GM18873 (cell line): ENCODE measurements around the gene NRROS.

Source experiments
- ATAC-seq: cut with Tn5 transposase; IDR thresholded peaks from one replicate; pipeline ENCODE4 v1.9.1; 2021; ENCODE audit warnings: mild to moderate bottlenecking, moderate library complexity, moderate number of reproducible peaks; ENCODE audit not compliant: unreplicated experiment, low FRiP score

NRROS gene

DNA sequence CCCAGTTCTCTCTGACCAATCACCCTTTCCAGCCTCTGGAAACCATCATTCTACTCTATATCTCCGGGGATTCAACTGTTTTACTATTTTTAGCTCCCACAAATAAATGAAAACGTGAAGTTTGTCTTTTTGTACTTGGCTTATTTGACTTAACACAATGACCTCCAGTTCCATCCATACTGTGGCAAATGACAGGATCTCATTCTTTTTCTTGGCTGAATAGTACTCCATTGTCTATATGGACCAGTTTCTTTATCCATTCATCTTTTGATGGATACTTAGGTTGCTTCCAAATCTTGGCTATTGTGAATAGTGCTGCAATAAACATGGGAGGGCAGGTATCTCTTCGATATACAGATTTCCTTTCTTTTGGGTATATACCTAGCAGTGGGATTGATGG, 34.1 kb downstream of the NRROS start:
- ATAC-seq: no peak

DNA sequence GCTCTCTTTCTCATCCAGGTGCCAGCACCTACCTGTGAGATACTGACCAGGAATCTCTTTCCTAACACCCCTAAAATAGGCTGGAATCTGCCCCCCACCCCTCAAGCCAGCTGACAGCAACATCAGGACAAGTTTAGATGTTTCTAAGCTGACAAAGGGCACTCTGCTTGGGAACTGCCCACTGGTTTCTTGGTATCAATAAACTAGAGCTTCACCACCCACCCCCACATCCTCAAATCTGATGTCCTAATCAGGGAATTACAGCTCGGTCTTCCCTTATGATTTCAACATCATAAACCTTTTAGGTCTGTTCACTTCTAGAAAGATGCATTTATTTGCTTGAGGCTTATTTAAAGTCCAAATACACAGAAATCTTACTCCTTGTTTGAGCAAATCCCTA, 37.9 kb downstream of the NRROS start:
- no peak for ATAC-seq

DNA sequence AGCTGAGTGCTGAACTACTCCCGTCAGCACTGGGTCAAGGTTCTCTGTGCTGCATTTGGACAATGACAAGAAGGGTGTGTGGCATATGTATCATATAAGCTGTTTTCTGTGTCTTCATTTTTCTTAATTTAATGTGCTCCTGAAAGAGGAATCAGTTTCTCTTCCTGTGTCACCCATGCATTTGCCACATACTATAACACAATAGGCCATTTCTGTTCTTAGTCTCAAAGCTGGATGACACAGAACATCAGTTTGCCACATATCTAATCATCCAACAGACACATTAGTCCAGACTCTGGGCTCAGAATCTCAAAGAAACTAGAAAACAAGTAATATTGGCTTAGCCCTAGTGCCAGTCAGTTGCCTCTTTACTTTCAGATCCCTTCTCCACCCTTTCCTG, 38.4 kb downstream of the NRROS start:
- ATAC-seq: no peak

DNA sequence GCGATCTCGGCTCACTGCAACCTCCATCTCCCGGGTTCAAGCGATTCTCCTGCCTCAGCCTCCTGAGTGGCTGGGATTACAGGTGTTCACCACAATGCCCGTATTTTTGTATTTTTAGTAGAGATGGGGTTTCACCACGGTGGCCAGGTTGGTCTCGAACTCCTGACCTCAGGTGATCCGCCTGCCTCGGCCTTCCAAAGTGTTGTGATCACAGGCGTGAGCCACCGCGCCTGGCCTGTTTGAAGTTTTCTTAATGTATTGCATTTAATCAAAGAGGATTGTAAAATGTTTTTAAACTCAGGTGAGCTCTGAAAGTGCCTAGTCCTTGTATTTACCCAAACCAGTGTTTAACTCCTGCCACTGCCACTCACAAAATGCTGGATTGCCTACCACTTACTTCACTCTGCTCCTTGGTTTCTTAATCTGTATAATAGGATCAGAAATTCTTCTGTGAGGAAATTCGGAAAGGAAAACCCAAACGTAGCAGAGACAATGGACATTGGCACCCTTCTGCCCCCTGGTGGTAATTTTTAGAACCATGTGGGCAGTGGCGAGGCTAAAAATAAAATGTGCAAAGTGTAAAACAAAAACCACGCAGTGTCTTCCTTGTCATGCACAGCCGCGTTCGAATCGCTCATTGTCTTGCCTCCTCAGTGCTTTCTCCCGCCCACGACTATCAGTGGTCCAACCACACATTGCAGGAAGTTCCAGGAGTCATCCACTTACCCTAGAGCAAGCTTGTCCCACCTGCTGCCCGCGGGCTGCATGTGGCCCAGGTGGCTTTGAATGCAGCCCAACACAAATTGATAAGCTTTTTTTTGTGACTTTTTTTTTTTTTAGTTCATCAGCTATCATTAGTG, 45.3 kb downstream of the NRROS start:
- peak; percentile 69 for ATAC-seq

DNA sequence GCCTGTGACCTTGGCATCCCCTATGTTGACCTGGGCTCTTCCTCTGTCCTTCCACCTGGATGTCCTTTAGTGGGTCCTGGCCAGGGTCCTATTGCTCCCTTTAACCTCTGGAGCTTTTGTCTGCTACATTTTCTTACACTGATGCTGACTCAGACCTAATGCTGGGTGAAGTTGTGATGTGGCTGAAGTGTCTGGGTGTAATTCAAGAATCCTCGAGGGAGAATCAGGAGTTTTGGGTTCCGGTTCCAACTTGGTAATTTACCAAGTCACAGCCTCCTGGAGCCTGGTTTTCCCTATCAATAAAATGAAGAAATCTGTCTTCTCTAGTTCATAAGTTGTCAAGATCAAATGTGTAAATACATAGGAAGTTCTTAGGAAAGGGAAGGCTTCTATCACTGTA, 46.9 kb downstream of the NRROS start:
- ATAC-seq: no peak

DNA sequence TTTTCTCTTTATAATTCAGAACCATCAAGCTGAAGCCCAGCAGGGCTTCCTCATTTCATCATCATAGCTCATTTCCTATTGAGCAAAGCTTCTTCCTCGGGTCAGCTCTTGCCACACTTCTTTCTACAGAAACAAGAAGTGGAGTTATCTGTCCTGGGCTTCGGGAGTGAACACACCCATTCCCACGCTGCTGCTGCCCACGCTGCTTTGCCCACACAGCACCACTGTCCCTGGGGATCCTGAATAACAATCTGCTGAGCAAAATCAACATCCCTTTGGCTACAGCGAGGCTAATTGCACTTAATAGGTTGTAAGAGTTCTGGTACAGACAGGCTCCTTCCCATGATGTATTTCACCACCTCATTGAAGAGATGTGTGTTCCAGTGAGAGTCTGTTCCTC, 48.9 kb downstream of the NRROS start:
- ATAC-seq: no peak

DNA sequence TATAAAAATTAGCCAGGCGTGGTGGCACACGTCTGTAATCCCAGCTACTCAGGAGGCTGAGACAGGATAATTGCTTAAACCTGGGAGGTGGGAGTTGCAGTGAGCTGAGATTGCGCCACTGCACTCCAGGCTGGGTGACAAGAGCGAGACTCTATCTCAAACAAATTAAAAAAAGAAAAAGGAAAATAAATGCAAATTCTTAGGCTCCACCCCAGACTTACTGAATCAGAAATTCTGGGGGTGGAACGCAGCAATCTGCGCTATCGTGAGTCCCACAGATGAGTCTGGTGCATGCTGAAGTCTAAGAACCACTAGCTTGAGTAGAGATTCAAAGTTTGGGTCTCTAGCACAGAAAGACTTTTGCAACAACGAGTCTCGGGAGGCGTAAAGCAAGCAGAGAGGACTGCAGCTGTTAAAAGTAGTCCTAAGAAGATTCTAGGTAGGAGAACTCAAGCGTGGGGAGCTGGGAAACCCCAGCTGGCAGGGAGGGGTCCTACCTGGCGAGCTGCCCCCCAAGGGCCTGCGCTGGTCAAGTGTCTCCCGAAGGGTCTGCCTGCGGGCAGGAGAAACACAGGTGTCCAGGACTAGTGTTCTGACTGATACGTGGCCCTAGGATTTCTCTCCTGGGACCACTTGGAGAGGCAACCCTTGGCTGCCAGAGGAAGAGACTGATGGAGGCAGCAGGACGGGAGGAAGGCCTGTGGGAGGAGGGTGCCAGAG, 50.6 kb downstream of the NRROS start:
- ATAC-seq: no peak

DNA sequence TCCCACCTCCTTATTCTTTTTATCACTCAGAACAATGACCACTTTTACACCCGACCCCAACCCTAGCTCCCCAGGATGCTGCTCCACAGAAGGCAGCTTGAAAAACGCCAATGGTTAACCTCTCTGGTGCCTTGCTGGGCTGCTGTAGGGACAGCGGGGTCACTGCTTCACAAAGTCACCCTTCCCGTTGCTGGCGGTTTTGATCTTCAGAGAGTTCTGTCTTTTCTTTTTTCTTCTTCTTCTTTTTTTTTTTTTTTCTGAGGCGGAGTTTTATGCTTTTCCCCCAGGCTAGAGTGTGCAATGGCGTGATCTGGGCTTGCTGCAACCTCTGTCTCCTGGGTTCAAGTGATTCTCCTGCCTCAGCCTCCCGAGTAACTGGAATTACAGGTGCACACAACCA, 51.9 kb downstream of the NRROS start:
- no peak for ATAC-seq

DNA sequence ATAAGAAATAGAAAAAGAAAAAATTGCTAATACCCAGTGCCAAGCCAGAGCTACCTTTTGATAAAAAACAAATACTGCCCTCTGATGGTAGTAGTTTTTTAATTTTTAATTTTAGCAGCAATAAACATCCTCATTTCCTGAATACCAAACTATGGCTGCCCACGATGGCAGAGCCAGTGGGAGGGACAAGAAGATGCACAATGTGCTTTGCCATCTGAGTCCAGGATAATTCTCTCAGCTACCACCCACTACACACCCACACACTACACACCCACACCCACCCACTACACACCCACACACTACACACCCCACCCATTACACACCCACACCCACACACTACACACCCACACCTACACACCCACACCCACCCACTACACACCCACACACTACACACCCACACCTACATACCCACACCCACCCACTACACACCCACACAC, 54.7 kb downstream of the NRROS start:
- no peak for ATAC-seq

DNA sequence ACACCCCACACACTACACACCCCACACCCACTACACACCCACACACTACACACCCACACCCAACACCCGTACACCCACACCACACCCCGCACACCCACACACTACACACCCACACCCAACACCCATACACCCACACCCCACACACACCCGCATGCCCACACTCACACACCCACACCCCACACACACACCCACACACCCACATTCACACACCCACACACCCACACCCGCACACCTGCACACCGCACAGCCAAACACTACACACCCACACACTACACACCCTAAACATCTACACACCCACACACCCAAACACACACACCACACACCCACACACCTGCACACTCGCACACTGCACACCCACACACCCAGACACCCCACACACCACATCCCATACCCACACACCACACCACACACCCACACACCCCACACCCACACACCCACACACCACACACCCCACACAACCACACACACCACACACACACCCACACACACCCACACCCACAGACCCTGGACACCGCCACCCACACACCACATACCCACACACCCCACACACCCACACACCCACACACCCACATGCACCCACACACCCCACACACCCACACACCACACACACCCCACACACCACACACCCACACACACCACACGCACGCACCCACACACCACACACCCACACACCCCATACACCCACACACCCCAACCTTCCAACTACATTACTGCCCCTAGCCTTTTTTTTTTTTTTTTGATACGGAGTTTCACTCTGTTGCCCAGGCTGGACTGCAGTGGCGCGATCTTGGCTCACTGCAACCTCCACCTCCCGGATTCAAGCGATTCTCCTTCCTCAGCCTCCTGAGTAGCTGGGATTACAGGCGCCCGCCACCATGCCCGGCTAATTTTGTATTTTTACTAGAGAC, 55.7 kb downstream of the NRROS start:
- no peak for ATAC-seq

DNA sequence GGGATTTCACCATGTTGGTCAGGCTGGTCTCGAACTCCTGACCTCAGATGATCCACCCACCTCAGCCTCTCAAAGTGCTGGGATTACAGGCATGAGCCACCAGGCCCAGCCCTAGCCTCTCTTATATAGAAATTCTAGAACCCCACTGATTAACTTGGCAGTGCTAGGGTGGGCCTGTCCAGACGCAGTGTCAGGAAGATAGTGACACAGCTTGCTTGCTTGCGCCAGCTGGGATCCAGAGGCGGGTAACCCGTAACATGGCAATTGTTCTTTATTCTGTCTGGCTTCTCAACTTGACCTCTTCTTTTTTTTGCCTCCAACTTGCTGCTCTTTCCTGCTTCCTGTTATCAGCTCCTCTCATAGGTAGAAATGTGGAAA, 56.3 kb downstream of the NRROS start:
- ATAC-seq: no peak

DNA sequence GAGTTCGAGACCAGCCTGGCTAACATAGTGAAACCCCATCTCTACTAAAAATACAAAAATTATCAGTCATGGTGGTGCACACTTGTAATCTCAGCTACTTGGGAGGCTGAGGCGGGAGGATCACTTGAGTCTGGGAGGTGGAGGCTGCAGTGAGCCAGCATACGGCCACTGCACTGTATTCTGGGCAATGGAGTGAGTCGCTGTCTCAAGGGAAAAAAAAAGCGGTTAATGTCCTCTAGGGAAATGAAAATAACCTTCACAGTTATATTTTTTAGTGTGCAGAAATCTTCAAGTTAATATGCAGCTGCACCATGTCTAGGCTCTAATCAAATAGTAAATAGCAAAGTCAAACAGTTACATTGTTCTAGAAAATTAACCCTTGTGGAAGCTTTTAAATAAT, 57.8 kb downstream of the NRROS start:
- ATAC-seq: no peak

DNA sequence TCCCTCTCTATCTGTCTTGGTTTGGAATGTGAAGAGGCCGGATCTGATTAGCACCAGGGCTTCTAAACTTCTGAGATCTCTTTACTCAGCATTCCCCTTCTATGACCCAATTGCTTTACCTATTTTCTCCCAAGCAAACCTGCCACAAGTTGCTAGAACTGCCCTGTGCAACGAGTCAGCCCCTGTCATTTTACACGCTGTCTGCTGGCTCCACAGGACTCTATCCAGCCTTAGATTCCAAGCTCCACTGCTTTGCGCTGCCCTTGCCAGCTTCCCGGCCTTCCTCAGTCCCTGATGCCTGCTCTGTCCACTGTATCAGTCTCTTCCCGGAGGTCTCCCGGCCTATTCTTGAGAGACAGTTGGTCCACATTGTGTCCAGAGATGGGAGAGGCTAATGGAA, 60.3 kb downstream of the NRROS start:
- no peak for ATAC-seq

DNA sequence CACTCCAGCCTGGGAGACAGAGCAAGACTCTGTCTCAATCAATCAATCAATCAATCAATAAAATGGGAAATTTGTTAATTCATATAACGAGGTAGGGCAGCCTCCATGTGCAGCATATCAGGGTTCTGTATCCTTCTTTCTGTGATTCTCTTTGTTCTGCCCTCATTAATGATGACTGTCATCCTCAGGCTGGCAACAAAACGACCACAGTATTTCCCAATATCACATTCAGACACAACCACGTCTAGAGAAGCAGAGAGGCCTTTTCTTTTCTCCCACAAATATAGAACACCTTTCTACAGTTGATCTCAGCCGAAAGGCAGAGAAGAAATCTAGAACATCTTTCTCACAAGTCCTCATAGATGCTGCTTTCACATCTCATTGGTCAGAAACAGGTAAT, 61.3 kb downstream of the NRROS start:
- ATAC-seq: no peak

DNA sequence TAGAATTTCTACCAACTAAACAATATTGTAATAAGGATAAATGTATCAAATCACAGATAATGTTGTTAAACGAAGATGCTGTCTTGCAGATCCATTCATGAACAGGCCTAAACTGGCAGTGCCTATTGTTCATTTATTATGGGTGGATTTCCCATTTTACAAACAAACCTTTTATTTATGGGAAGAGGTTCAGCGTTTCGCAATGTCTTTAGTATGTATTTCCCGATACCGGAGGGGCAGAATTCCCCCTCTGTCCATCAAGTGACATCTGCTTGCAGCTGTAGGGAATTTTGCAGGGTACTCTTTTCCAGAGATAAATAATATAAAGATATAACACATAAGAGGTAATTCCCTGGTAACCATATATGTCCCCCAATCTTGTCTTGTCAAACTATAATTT, 66.8 kb downstream of the NRROS start:
- ATAC-seq: no peak

DNA sequence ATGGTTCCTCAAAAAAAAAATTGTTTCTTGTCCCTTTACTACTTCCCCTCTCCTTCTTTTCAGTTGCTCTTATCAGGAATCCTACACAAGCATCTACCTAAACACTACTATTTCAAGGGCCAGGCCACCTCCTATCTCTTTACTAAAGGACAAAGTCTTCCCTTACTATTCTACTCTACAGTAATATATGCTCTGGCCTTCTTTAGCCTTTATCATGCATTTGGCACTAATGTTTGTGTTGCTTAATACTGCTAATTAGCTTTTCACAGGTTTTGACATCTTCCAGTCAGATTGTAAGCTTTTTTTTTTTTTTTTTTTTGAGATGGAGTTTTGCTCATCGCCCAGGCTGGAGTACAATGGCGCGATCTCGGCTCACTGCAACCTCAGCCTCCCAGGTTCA, 67.2 kb downstream of the NRROS start:
- no peak for ATAC-seq

DNA sequence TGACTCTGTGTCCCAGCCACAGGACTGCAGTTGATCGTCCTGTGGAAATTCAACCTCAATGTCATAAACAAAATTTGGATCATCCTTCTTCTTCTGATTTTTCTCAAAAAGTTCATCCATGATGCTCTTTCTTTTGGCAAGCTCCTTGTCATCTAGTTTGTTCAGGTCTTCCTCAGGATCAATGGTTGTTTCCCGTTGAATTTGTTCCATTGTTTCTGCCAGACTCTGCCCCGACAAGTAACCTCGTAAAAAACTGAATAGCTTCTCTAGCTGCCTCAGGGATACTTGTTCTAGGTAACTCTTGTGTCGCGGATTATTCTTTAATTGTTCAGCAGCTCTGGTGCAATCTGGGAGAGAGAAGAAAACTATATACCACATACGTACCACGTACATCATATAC, 68.1 kb downstream of the NRROS start:
- no peak for ATAC-seq

DNA sequence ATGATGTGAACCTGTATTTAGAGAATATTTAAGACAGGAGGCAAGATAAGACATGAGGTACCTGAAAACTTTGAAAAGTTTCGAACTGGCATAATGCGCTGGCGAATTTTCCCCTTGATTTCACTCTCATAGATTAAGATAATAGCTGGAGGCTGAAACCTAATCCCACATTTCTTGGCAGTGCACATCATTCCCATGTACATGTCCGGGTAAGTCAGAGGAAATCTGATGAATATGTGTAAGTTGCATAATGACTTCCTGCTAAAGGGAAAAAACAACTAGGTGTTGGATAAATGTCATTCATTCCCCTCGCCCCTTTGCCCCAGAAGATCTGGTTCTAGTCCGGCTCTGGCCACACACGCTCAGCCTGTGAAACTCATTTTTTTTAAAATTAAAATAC, 69.0 kb downstream of the NRROS start:
- ATAC-seq: no peak
